Measurements from ENCODE around the gene PCGF1. TPM values are rescaled to one million over a fixed set of nuclear protein-coding genes. Genes with fewer than 3 reads are reported as not detected.

Gene PCGF1
- total RNA-seq, 1 donor from 2014 or later = 17.9 TPM

- no peaks in the 10 kb centered on the region for H3K9me3 ChIP-seq (ENCODE audit: insufficient read depth, low read depth, low read length)
- H3K4me2 ChIP-seq (ENCODE audit: low read length) = peak overlapping the region; percentile 97
- H3K79me2 ChIP-seq (ENCODE audit: insufficient read depth, low read length) = peaks cover 37% of the 10 kb centered on the region
- DNase-seq (ENCODE audit: low read depth) (no peak), FAIRE-seq (no peak)
- H3K4me1 ChIP-seq (ENCODE audit: insufficient read depth, low read length) = peaks cover 15% of the 10 kb centered on the region
- peak overlapping the region; percentile 98 for H3K4me3 Mint-ChIP-seq (ENCODE audit: unreplicated experiment)
- no peaks in the 10 kb centered on the region for H3K27me3 Mint-ChIP-seq (ENCODE audit: low read depth, unreplicated experiment)
- H3K36me3 Mint-ChIP-seq (ENCODE audit: low read depth, unreplicated experiment) = peaks cover 6% of the 10 kb centered on the region
- no peaks in the 10 kb centered on the region for H3K9me3 Mint-ChIP-seq (ENCODE audit: unreplicated experiment)
- peak overlapping the region; percentile 95 for H2AFZ ChIP-seq (ENCODE audit: low read depth, low read length)
- peak overlapping the region; percentile 97 for H3K4me3 ChIP-seq (ENCODE audit: insufficient read depth, low read depth, low read length)
- H3K36me3 ChIP-seq (ENCODE audit: insufficient read depth, low read length) = peaks cover 3% of the 10 kb centered on the region
- H3K9ac ChIP-seq (ENCODE audit: low read length) = peak overlapping the region; percentile 88
- peaks cover 3% of the 10 kb centered on the region for H3K4me1 Mint-ChIP-seq (ENCODE audit: low read depth, unreplicated experiment)
- H4K20me1 ChIP-seq (ENCODE audit: insufficient read depth, low read length) = peaks cover 13% of the 10 kb centered on the region
- H3K27me3 ChIP-seq (ENCODE audit: insufficient read depth, low read length) = no peaks in the 10 kb centered on the region
- H3K27ac Mint-ChIP-seq (ENCODE audit: unreplicated experiment) = no peak overlapping the region
- no peak for TF ChIP-seq CTCF (IDR thresholded peaks at IDR 0.05; ENCODE audit: insufficient read depth, low read depth, low read length)
- TF ChIP-seq EZH2 (IDR thresholded peaks at IDR 0.05; ENCODE audit: insufficient read depth, low read length) = no peak
- no peak overlapping the region for H3K27ac ChIP-seq (ENCODE audit: low read depth, low read length)
Observed at GRCh38 chr2:74481431-74481830, 26.1 kb downstream of the PCGF1 start.

- H3K27ac ChIP-seq (ENCODE audit: low read depth, low read length) = no peak overlapping the region
- no peaks in the 10 kb centered on the region for H3K9me3 Mint-ChIP-seq (ENCODE audit: unreplicated experiment)
- H3K4me2 ChIP-seq (ENCODE audit: low read length) = no peak overlapping the region
- peak overlapping the region; percentile 37 for H3K4me3 Mint-ChIP-seq (ENCODE audit: unreplicated experiment)
- FAIRE-seq (no peak), DNase-seq (ENCODE audit: low read depth) (no peak)
- H3K9ac ChIP-seq (ENCODE audit: low read length) = no peak overlapping the region
- no peaks in the 10 kb centered on the region for H3K27me3 ChIP-seq (ENCODE audit: insufficient read depth, low read length)
- H2AFZ ChIP-seq (ENCODE audit: low read depth, low read length) = no peak overlapping the region
- no peaks in the 10 kb centered on the region for H3K9me3 ChIP-seq (ENCODE audit: insufficient read depth, low read depth, low read length)
- no peaks in the 10 kb centered on the region for H3K27me3 Mint-ChIP-seq (ENCODE audit: low read depth, unreplicated experiment)
- no peak overlapping the region for H3K4me3 ChIP-seq (ENCODE audit: insufficient read depth, low read depth, low read length)
- no peaks in the 10 kb centered on the region for H4K20me1 ChIP-seq (ENCODE audit: insufficient read depth, low read length)
- H3K4me1 ChIP-seq (ENCODE audit: insufficient read depth, low read length) = peaks cover 15% of the 10 kb centered on the region
- TF ChIP-seq CTCF (IDR thresholded peaks at IDR 0.05; ENCODE audit: insufficient read depth, low read depth, low read length) (no peak), EZH2 (IDR thresholded peaks at IDR 0.05; ENCODE audit: insufficient read depth, low read length) (no peak)
- peaks cover 15% of the 10 kb centered on the region for H3K36me3 Mint-ChIP-seq (ENCODE audit: low read depth, unreplicated experiment)
- H3K4me1 Mint-ChIP-seq (ENCODE audit: low read depth, unreplicated experiment) = peaks cover 7% of the 10 kb centered on the region
- H3K79me2 ChIP-seq (ENCODE audit: insufficient read depth, low read length) = peaks cover 8% of the 10 kb centered on the region
- H3K27ac Mint-ChIP-seq (ENCODE audit: unreplicated experiment) = no peak overlapping the region
- peaks cover 10% of the 10 kb centered on the region for H3K36me3 ChIP-seq (ENCODE audit: insufficient read depth, low read length)
Observed at GRCh38 chr2:74474899-74475298, 32.6 kb downstream of the PCGF1 start.

- no peak overlapping the region for H3K27ac Mint-ChIP-seq (ENCODE audit: unreplicated experiment)
- peaks cover 7% of the 10 kb centered on the region for H3K4me1 Mint-ChIP-seq (ENCODE audit: low read depth, unreplicated experiment)
- Histone ChIP-seq H3K4me3 (ENCODE audit: insufficient read depth, low read depth, low read length) (no peak overlapping the region), H3K36me3 (ENCODE audit: insufficient read depth, low read length) (peaks cover 7% of the 10 kb centered on the region), H4K20me1 (ENCODE audit: insufficient read depth, low read length) (no peaks in the 10 kb centered on the region), H3K9ac (ENCODE audit: low read length) (no peak overlapping the region), H2AFZ (ENCODE audit: low read depth, low read length) (no peak overlapping the region), H3K9me3 (ENCODE audit: insufficient read depth, low read depth, low read length) (no peaks in the 10 kb centered on the region), H3K27ac (ENCODE audit: low read depth, low read length) (no peak overlapping the region), H3K79me2 (ENCODE audit: insufficient read depth, low read length) (peaks cover 4% of the 10 kb centered on the region), H3K27me3 (ENCODE audit: insufficient read depth, low read length) (no peaks in the 10 kb centered on the region), H3K4me2 (ENCODE audit: low read length) (no peak overlapping the region), H3K4me1 (ENCODE audit: insufficient read depth, low read length) (peaks cover 15% of the 10 kb centered on the region)
- H3K27me3 Mint-ChIP-seq (ENCODE audit: low read depth, unreplicated experiment) = no peaks in the 10 kb centered on the region
- peaks cover 15% of the 10 kb centered on the region for H3K36me3 Mint-ChIP-seq (ENCODE audit: low read depth, unreplicated experiment)
- TF ChIP-seq CTCF (IDR thresholded peaks at IDR 0.05; ENCODE audit: insufficient read depth, low read depth, low read length) (no peak), EZH2 (IDR thresholded peaks at IDR 0.05; ENCODE audit: insufficient read depth, low read length) (no peak)
- no peak for FAIRE-seq
- H3K4me3 Mint-ChIP-seq (ENCODE audit: unreplicated experiment) = peak overlapping the region; percentile 40
- no peaks in the 10 kb centered on the region for H3K9me3 Mint-ChIP-seq (ENCODE audit: unreplicated experiment)
- no peak for DNase-seq (ENCODE audit: low read depth)
Observed at GRCh38 chr2:74474481-74474880, 33.0 kb downstream of the PCGF1 start.
